Urothelium cell line (cell line): ENCODE data around the gene RREB1.

Experiments used
- DNase-seq: peaks from one replicate; pipeline ENCODE4 v3.0.0; 2011; ENCODE audit warnings: low spot score, mixed read lengths
- FAIRE-seq: peaks from 2 replicates; lab custom pipeline; 2011; peaks lifted over from hg19 to GRCh38; lab: Jason Lieb, UNC

Gene RREB1

GRCh38 chr6:7124114-7124513 is 16.4 kb downstream of the RREB1 start:
- FAIRE-seq = no peak
- DNase-seq = no peak

GRCh38 chr6:7124636-7125035 is 16.9 kb downstream of the RREB1 start:
- no peak for FAIRE-seq
- DNase-seq = no peak

- FAIRE-seq (no peak), DNase-seq (no peak)
Measured at GRCh38 chr6:7125290-7125689, 17.5 kb downstream of the RREB1 start.

- DNase-seq (no peak), FAIRE-seq (no peak)
Measured at GRCh38 chr6:7126754-7127153, 19.0 kb downstream of the RREB1 start.

- FAIRE-seq (no peak), DNase-seq (no peak)
Measured at GRCh38 chr6:7127680-7128079, 19.9 kb downstream of the RREB1 start.

- no peak for FAIRE-seq
- DNase-seq = no peak
Measured at GRCh38 chr6:7129360-7129759, 21.6 kb downstream of the RREB1 start.

GRCh38 chr6:7129784-7130569 is 22.2 kb downstream of the RREB1 start:
- no peak for FAIRE-seq
- DNase-seq = no peak

- FAIRE-seq (no peak), DNase-seq (no peak)
Measured at GRCh38 chr6:7131390-7131789, 23.6 kb downstream of the RREB1 start.

- FAIRE-seq (no peak), DNase-seq (no peak)
Measured at GRCh38 chr6:7132398-7133035, 24.8 kb downstream of the RREB1 start.

- DNase-seq (no peak), FAIRE-seq (no peak)
Measured at GRCh38 chr6:7134999-7135745, 27.4 kb downstream of the RREB1 start.

- no peak for DNase-seq
- FAIRE-seq = no peak
Measured at GRCh38 chr6:7135755-7136154, 28.0 kb downstream of the RREB1 start.

- FAIRE-seq (no peak), DNase-seq (no peak)
Measured at GRCh38 chr6:7136859-7137334, 29.1 kb downstream of the RREB1 start.

GRCh38 chr6:7137335-7138045 is 29.7 kb downstream of the RREB1 start:
- FAIRE-seq (no peak), DNase-seq (no peak)

- no peak for DNase-seq
- no peak for FAIRE-seq
Measured at GRCh38 chr6:7138046-7138531, 30.3 kb downstream of the RREB1 start.

- DNase-seq = no peak
- no peak for FAIRE-seq
Measured at GRCh38 chr6:7138921-7139358, 31.2 kb downstream of the RREB1 start.

- FAIRE-seq (no peak), DNase-seq (no peak)
Measured at GRCh38 chr6:7139835-7140470, 32.2 kb downstream of the RREB1 start.

- DNase-seq (peak; percentile 94), FAIRE-seq (no peak)
Measured at GRCh38 chr6:7140631-7141378, 33.0 kb downstream of the RREB1 start.

GRCh38 chr6:7142228-7142801 is 34.6 kb downstream of the RREB1 start:
- DNase-seq = no peak
- no peak for FAIRE-seq

GRCh38 chr6:7142918-7143475 is 35.2 kb downstream of the RREB1 start:
- FAIRE-seq (no peak), DNase-seq (no peak)
